Kidney (tissue), 14 donors: ENCODE results near the gene ANKRD18B. TPM values are rescaled to one million over a fixed set of nuclear protein-coding genes. Genes with fewer than 3 reads are reported as not detected.
"Not testable (repeated sequence)": the region's sequence is repeated elsewhere in the genome, so short reads cannot be mapped to it uniquely, and the experiment has no call there.

ENCODE experiments used
- DNase-seq, 5 donors: peaks; one replicate each; pipeline ENCODE4 v3.0.0-alpha.2; 2013 to 2020
- FAIRE-seq: peaks from 2 replicates; lab custom pipeline; 2012; peaks lifted over from hg19 to GRCh38; lab: Jason Lieb, UNC
- H3K27ac ChIP-seq, 2 donors: one replicate each; pipeline ENCODE4 v1.7.0; 2013; ENCODE audit warnings: low read depth in 2 of 2, low read length in 2 of 2, inconsistent platforms in 1 of 2
- H3K27me3 ChIP-seq: one replicate; pipeline ENCODE4 v1.7.1; 2013; ENCODE audit warnings: low read length, inconsistent platforms; ENCODE audit not compliant: control insufficient read depth, insufficient read depth
- H3K36me3 ChIP-seq, 3 donors: one replicate each; pipeline versions ENCODE4 v1.7.0 to v1.7.1; 2013; ENCODE audit warnings: low read length in 3 of 3, control low read depth in 1 of 3, inconsistent platforms in 1 of 3; ENCODE audit not compliant: insufficient read depth in 3 of 3, control insufficient read depth in 2 of 3
- H3K4me1 ChIP-seq, 3 donors: one replicate each; pipeline versions ENCODE4 v1.7.0 to v1.7.1; 2013; ENCODE audit warnings: low read length in 3 of 3, inconsistent platforms in 1 of 3, low read depth in 1 of 3; ENCODE audit not compliant: control insufficient read depth in 2 of 3, insufficient read depth in 2 of 3
- H3K4me3 ChIP-seq, 3 donors: one replicate each; pipeline versions ENCODE4 v1.7.0 to v1.8.1; 2013; ENCODE audit warnings: low read length in 3 of 3, control low read depth in 1 of 3, inconsistent platforms in 1 of 3
- H3K9ac ChIP-seq, 3 donors: one replicate each; pipeline versions ENCODE4 v1.7.0 to v1.7.1; 2013; ENCODE audit warnings: low read length in 3 of 3, control low read depth in 1 of 3, inconsistent platforms in 1 of 3
- H3K9me3 ChIP-seq, 3 donors: one replicate each; pipeline versions ENCODE4 v1.7.0 to v1.7.1; 2013; ENCODE audit warnings: low read length in 3 of 3, control low read depth in 1 of 3, inconsistent platforms in 1 of 3; ENCODE audit not compliant: control insufficient read depth in 2 of 3, insufficient read depth in 1 of 3
- intact Hi-C: fragments of 100-400 bp; cut with DNase I; formaldehyde crosslinking; loops from one replicate; pipeline ENCODE4 v1.11.1; 2022
- polyA plus RNA-seq: library from polyadenylated mRNA; stranded (reverse); fragments of 350-450 nt; fragmentation: Illumina TruSeq; extraction: RNeasy Lipid Tissue Mini Kit (QIAGEN cat#74804); gene quantifications from one replicate; pipeline ENCODE4 v1.2.3, GENCODE V29; 2014; ENCODE audit warnings: low read depth, low replicate concordance; ENCODE audit not compliant: insufficient read depth
- total RNA-seq: library from RNA; stranded (reverse); fragmentation: NEBNext Ultra II Directional; extraction: Animal tissue kit (Norgen Biotek cat#: 25700); gene quantifications from one replicate; pipeline ENCODE4 v1.2.1, GENCODE V29; 2021
- TF ChIP-seq, protein P1 (sequence below): IDR thresholded peaks from 3 replicates; pipeline ENCODE4 v1.5.1; 2012; ENCODE audit warnings: mild to moderate bottlenecking, moderate library complexity, borderline replicate concordance; ENCODE audit not compliant: insufficient read depth; ENCODE audit errors: extremely low read depth
- donor health status: control.
- donor health status: control.
- donor health status: control.
- donor health status: control.
- donor health status: control.
- donor health status: DM: yes; HTN: yes; CAD: no.
- donor health status: Normal renal cell carcinoma (clear cell type).

ANKRD18B gene
- total and polyA plus RNA-seq, 2 donors from 2014 or later: 0.72 TPM; not detected in 1

DNA sequence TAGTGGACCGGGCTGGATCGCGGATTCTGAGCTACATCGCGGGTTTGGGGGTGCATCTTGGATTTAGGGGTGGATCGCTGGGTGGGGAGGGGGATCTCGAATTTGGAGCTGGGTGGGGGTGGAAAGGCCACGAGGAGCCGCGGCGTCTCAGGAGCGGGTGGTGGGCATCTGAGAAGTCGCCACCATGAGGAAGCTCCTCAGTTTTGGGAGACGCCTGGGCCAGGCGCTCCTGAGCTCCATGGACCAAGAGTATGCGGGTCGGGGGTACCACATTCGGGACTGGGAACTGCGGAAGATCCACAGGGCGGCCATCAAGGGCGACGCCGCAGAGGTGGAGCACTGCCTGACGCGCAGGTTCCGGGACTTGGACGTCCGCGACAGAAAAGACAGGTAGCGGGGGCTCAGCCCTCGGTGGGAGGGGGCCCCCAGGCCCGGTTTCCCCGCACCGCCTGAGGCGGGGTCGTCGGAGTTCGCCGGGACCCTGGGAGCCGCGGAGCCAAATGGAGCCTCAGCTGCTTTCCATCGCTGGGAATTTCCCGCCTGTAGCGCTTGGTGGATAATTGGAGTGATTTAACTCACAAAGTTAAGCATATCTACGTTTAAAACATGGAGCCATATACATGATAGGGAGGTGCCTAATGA, 376 bp downstream of the ANKRD18B start:
- Histone ChIP-seq H3K4me3 (peak overlapping the region in 1 of 3 donors; percentile 35), H3K4me1 (peaks cover 0 to 2% (median 0%) of the 10 kb centered on the region in 3 donors), H3K27me3 (peaks cover 14% of the 10 kb centered on the region), H3K36me3 (no peaks in the 10 kb centered on the region), H3K9me3 (no peaks in the 10 kb centered on the region), H3K27ac (no peak overlapping the region), H3K9ac (no peak overlapping the region)
- no peak for FAIRE-seq
- peak in 4 of 5 donors; percentile 28 to 79 (median 36) for DNase-seq
- intact Hi-C loops: no loop called here
- TF ChIP-seq, protein P1, sequence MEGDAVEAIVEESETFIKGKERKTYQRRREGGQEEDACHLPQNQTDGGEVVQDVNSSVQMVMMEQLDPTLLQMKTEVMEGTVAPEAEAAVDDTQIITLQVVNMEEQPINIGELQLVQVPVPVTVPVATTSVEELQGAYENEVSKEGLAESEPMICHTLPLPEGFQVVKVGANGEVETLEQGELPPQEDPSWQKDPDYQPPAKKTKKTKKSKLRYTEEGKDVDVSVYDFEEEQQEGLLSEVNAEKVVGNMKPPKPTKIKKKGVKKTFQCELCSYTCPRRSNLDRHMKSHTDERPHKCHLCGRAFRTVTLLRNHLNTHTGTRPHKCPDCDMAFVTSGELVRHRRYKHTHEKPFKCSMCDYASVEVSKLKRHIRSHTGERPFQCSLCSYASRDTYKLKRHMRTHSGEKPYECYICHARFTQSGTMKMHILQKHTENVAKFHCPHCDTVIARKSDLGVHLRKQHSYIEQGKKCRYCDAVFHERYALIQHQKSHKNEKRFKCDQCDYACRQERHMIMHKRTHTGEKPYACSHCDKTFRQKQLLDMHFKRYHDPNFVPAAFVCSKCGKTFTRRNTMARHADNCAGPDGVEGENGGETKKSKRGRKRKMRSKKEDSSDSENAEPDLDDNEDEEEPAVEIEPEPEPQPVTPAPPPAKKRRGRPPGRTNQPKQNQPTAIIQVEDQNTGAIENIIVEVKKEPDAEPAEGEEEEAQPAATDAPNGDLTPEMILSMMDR: no peak

DNA sequence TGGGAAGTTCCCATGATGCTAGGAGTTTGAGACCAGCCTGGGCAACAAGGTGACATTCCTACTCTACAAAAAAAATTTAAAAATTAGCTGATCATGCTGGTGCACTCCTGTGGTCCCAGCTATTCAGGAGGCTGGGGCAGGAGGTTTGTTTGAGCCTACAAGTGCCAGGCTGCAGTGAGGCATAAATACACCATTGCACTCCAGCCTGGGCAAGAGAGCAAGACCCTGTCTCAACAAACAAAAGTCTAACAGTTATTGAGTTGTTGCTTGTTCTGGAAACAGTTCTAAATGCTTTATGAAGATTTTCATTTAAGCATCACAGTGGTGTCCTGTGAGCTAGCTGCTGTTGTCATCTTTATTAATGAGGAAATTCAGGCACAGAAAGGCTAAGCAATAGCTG, 4.0 kb downstream of the ANKRD18B start:
- H3K4me1 ChIP-seq, H3K9ac ChIP-seq, H3K9me3 ChIP-seq, H3K27ac ChIP-seq, FAIRE-seq, DNase-seq, H3K4me3 ChIP-seq, H3K36me3 ChIP-seq, intact Hi-C loops: not testable (repeated sequence)
- H3K27me3 ChIP-seq: peaks cover 14% of the 10 kb centered on the region

DNA sequence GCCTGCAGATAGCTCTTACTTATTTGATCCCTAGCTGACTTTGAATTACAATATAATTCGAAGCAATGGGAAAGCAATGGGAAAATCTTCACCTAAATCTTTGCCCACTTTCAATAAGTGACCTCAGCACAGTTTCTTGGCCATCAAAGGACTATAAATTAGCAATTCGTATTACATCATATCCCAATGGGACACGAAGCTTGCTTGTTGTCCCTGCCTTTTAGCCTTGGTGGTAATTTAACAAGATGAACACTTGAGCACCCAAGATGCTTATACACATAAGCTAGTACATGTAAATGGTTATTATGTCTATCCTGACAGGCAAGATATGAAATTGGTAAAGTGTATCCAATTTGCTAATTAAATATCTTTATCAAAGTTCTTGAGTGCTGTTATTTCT, 9.9 kb downstream of the ANKRD18B start:
- FAIRE-seq, H3K9me3 ChIP-seq, DNase-seq, H3K27me3 ChIP-seq, H3K36me3 ChIP-seq, intact Hi-C loops, H3K4me1 ChIP-seq, H3K4me3 ChIP-seq, H3K27ac ChIP-seq, H3K9ac ChIP-seq: not testable (repeated sequence)

DNA sequence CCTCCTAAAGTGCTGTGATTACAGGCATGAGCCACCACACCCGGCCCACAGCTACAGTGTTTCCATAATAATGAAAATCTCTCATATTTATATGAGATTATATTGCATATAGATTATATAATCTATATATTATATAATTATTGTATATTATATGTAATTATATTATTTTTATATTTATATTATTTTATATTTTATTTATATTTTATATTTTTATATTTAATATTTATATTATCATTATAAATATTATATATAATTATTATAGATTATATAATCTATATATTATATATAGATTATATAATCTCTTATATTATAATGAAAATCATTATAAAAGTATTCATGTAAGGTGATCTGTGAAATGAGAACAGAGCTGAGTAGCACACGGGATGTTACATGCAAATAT, 11.5 kb downstream of the ANKRD18B start:
- Histone ChIP-seq H3K4me1 (no peaks in the 10 kb centered on the region), H3K4me3 (no peak overlapping the region), H3K27me3 (no peaks in the 10 kb centered on the region), H3K9ac (no peak overlapping the region), H3K9me3 (no peaks in the 10 kb centered on the region), H3K27ac (no peak overlapping the region), H3K36me3 (no peaks in the 10 kb centered on the region)
- TF ChIP-seq, protein P1: no peak
- intact Hi-C loops: no loop called here
- FAIRE-seq: peak; percentile 95
- no peak for DNase-seq

DNA sequence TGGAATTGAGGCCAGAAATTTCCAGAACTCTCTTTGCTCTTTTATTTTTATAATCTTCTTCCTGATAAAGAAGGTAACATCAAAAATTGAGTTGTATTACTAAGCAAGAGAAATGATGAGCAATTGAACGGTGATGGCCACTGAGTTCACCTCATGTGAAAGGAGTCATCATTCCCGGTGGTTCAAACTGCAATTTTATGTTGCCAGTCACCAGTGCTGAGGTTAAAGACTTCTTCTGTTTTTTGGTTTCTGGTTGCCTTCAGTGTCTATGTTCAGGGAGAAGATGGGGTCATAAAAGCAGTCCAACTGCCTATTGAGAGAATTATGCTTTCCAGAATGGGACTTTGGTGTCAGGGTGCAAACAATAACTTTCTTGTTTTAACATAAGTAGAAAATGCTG, 19.4 kb downstream of the ANKRD18B start:
- H3K36me3 ChIP-seq, H3K9ac ChIP-seq, H3K27ac ChIP-seq, H3K4me3 ChIP-seq, H3K4me1 ChIP-seq, H3K27me3 ChIP-seq, FAIRE-seq, DNase-seq, H3K9me3 ChIP-seq, intact Hi-C loops: not testable (repeated sequence)

DNA sequence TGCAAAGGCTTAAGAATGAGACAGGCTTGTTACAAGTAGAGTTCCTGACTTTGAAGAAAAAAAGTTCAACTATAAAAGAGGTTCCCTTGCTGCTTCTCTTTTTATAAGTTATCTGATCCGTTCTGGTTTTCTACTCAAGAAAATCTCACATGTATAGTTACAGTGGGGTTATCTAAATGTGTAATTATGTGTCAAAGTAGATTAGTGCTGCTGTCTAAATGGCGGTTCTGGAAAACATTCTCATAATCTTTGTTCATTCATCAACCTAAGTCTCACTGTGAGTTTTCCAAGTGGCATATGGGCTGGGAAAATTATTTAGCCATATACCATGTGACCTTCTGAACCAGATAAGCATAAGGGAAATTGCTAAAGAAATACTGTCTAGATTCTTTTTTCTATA, 21.7 kb downstream of the ANKRD18B start:
- H3K36me3 ChIP-seq, FAIRE-seq, intact Hi-C loops, H3K9ac ChIP-seq, H3K4me1 ChIP-seq, H3K4me3 ChIP-seq, H3K9me3 ChIP-seq, H3K27me3 ChIP-seq, H3K27ac ChIP-seq, DNase-seq: not testable (repeated sequence)

DNA sequence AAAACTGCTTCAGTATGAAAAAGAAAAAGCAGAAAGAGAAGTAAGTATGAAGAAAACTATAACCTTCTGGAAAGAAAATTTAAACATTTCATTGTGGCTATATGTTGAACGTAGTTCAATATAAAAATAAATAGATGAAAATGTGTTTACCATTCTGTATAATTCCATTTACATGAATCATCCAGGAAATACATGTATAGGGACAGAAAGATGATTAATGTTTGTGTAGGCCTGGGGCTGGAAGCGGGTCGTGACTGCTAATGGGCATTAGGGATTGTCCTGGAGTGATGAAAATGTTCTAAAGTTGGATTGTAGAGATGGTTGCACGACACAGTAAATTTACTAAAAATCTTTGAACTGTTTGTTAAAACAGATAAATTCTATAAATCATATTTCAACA, 24.8 kb downstream of the ANKRD18B start:
- H3K4me3 ChIP-seq, DNase-seq, H3K9ac ChIP-seq, FAIRE-seq, intact Hi-C loops, H3K27ac ChIP-seq, H3K4me1 ChIP-seq, H3K27me3 ChIP-seq, H3K9me3 ChIP-seq, H3K36me3 ChIP-seq: not testable (repeated sequence)
